ENCODE measurements around the gene ASB18. TPM values are rescaled to one million over a fixed set of nuclear protein-coding genes. Genes with fewer than 3 reads are reported as not detected.

Gene ASB18
- total and polyA plus RNA-seq, 2 of the 8 experiments (the other 6 are each of a cell fraction or from before 2014, with no cell fraction given): not detected

DNA sequence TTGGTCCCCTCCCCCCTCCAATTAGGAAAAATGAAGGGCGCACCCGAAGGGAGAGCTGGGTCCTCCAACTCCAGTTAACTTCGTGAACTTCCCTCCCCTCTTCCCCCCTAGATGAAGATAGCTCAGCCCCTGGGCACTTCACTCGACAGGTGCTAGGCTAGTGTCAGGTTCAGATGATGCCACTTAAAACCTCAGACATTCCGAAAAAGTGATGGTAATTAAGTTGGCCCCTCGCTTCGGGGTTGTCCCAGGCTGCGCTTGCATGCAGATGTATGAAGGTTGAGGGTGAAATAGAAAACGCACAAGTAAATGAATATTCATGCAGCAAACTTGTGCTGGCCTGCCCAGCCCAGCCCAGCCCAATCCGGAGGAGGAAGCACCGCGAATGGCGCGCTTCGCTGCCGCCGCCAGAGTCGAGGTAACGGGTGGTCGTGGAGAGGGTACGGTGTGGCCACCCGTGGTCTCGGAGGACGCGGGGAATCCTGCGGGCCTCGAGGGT is 93.0 kb downstream of the ASB18 start (continued):
- TF ChIP-seq, protein P1, sequence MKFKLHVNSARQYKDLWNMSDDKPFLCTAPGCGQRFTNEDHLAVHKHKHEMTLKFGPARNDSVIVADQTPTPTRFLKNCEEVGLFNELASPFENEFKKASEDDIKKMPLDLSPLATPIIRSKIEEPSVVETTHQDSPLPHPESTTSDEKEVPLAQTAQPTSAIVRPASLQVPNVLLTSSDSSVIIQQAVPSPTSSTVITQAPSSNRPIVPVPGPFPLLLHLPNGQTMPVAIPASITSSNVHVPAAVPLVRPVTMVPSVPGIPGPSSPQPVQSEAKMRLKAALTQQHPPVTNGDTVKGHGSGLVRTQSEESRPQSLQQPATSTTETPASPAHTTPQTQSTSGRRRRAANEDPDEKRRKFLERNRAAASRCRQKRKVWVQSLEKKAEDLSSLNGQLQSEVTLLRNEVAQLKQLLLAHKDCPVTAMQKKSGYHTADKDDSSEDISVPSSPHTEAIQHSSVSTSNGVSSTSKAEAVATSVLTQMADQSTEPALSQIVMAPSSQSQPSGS (IDR thresholded peaks at IDR 0.05; ENCODE audit: low read length): no peak
- TF ChIP-seq CTBP2 (IDR thresholded peaks at IDR 0.05; ENCODE audit: borderline replicate concordance, insufficient read depth, insufficient read length, low read length) (peak; percentile 26), CREB1 (IDR thresholded peaks at IDR 0.05) (no peak), RFX5 (IDR thresholded peaks at IDR 0.05; ENCODE audit: borderline replicate concordance, low read depth, low read length) (no peak), SP2 (IDR thresholded peaks at IDR 0.05; ENCODE audit: low read length) (no peak), SP1 (IDR thresholded peaks at IDR 0.05; ENCODE audit: low read depth, low read length) (no peak)

All from H1 (cell line).